H9 (cell line): ENCODE data around the gene COQ7. TPM values are rescaled to one million over a fixed set of nuclear protein-coding genes. Genes with fewer than 3 reads are reported as not detected.

Experiments used
- DNase-seq: peaks from one replicate; pipeline ENCODE4 v3.0.0-alpha.2; 2017
- H2AFZ ChIP-seq: one replicate; pipeline ENCODE4 v1.6.1; 2013; ENCODE audit warnings: mild to moderate bottlenecking, low read length, control low read depth, moderate library complexity
- H2AK5ac ChIP-seq: 2 replicates; pipeline ENCODE4 v1.6.1; 2013; ENCODE audit warnings: low read length, control low read depth, mixed read lengths; ENCODE audit not compliant: insufficient read length
- H2BK120ac ChIP-seq: one replicate; pipeline ENCODE4 v1.6.1; 2013; ENCODE audit warnings: low read depth, mild to moderate bottlenecking, low read length, control low read depth, inconsistent platforms; ENCODE audit not compliant: poor library complexity, severe bottlenecking
- H2BK12ac ChIP-seq: 2 replicates; pipeline ENCODE4 v1.6.1; 2013; ENCODE audit warnings: low read length, control low read depth, mixed read lengths, low read depth; ENCODE audit not compliant: insufficient read length
- H2BK15ac ChIP-seq: 2 replicates; pipeline ENCODE4 v1.6.1; 2013; ENCODE audit warnings: low read depth, low read length, control low read depth
- H2BK20ac ChIP-seq: one replicate; pipeline ENCODE4 v1.6.1; 2013; ENCODE audit warnings: low read depth, mild to moderate bottlenecking, low read length, control low read depth, inconsistent platforms; ENCODE audit not compliant: poor library complexity, severe bottlenecking
- H2BK5ac ChIP-seq: 2 replicates; pipeline ENCODE4 v1.6.1; 2013; ENCODE audit warnings: low read length, control low read depth, mixed read lengths; ENCODE audit not compliant: insufficient read length
- H3K14ac ChIP-seq: 2 replicates; pipeline ENCODE4 v1.6.1; 2013; ENCODE audit warnings: low read length, control low read depth; ENCODE audit not compliant: insufficient read depth
- H3K18ac ChIP-seq: 2 replicates; pipeline ENCODE4 v1.6.1; 2013; ENCODE audit warnings: low read depth, mild to moderate bottlenecking, mixed read lengths, low read length, control low read depth; ENCODE audit not compliant: insufficient read length
- H3K23ac ChIP-seq: 2 replicates; pipeline ENCODE4 v1.6.1; 2013; ENCODE audit warnings: low read length, control low read depth, mixed read lengths, low read depth; ENCODE audit not compliant: insufficient read length
- H3K23me2 ChIP-seq: 2 replicates; pipeline ENCODE4 v1.6.1; 2013; ENCODE audit warnings: low read depth, mild to moderate bottlenecking, mixed read lengths, low read length, control low read depth; ENCODE audit not compliant: insufficient read length, poor library complexity, severe bottlenecking
- H3K27ac ChIP-seq: 2 replicates; pipeline ENCODE4 v1.5.1; 2013; ENCODE audit warnings: low read length, control low read depth, mixed read lengths, low read depth; ENCODE audit not compliant: insufficient read length
- H3K27me3 ChIP-seq: 2 replicates; pipeline ENCODE4 v1.6.1; 2013; ENCODE audit warnings: low read length, control low read depth, inconsistent platforms; ENCODE audit not compliant: insufficient read depth
- H3K4ac ChIP-seq: 2 replicates; pipeline ENCODE4 v1.6.1; 2013; ENCODE audit warnings: low read depth, mild to moderate bottlenecking, control low read depth, inconsistent platforms, low read length, moderate library complexity
- H3K4me1 ChIP-seq: 2 replicates; pipeline ENCODE4 v1.6.1; 2013; ENCODE audit warnings: low read length, control low read depth, inconsistent platforms; ENCODE audit not compliant: insufficient read depth
- H3K4me2 ChIP-seq: 2 replicates; pipeline ENCODE4 v1.6.1; 2013; ENCODE audit warnings: low read length, control low read depth, mixed read lengths; ENCODE audit not compliant: insufficient read length, insufficient read depth
- H3K56ac ChIP-seq: 2 replicates; pipeline ENCODE4 v1.6.1; 2013; ENCODE audit warnings: low read depth, mild to moderate bottlenecking, mixed read lengths, low read length, control low read depth; ENCODE audit not compliant: insufficient read length
- H3K79me1 ChIP-seq: 2 replicates; pipeline ENCODE4 v1.6.1; 2013; ENCODE audit warnings: low read depth, mild to moderate bottlenecking, moderate library complexity, low read length, control low read depth, inconsistent platforms; ENCODE audit not compliant: insufficient read depth, poor library complexity, severe bottlenecking
- H3K79me2 ChIP-seq: 2 replicates; pipeline ENCODE4 v1.6.1; 2013; ENCODE audit warnings: low read length, control low read depth, inconsistent platforms; ENCODE audit not compliant: insufficient read depth
- H3K9ac ChIP-seq: 2 replicates; pipeline ENCODE4 v1.6.1; 2013; ENCODE audit warnings: low read length, control low read depth, mixed read lengths; ENCODE audit not compliant: insufficient read length; ENCODE audit errors: extremely low read depth
- H3K9me3 ChIP-seq: one replicate; pipeline ENCODE4 v1.6.1; 2013; ENCODE audit warnings: low read depth, low read length, inconsistent platforms; ENCODE audit not compliant: control insufficient read depth
- H3T11ph ChIP-seq: one replicate; pipeline ENCODE4 v1.6.1; 2013; ENCODE audit warnings: mild to moderate bottlenecking, low read length, control low read depth, inconsistent platforms
- H4K20me1 ChIP-seq: one replicate; pipeline ENCODE4 v1.6.1; 2013; ENCODE audit not compliant: control insufficient read depth, insufficient read length, insufficient read depth
- H4K5ac ChIP-seq: 2 replicates; pipeline ENCODE4 v1.6.1; 2013; ENCODE audit warnings: low read depth, mild to moderate bottlenecking, mixed read lengths, low read length, control low read depth; ENCODE audit not compliant: insufficient read length
- H4K8ac ChIP-seq: replicated peaks from 2 replicates; pipeline ENCODE4 v1.6.1; 2013; ENCODE audit warnings: low read length, control low read depth, mixed read lengths, low read depth; ENCODE audit not compliant: insufficient read length
- H4K91ac ChIP-seq: 2 replicates; pipeline ENCODE4 v1.6.1; 2013; ENCODE audit warnings: low read depth, mild to moderate bottlenecking, moderate library complexity, mixed read lengths, low read length, control low read depth; ENCODE audit not compliant: insufficient read length
- H3K27ac Mint-ChIP-seq, 3 experiments: 2 replicates in 2 of 3; 3 replicates in 1 of 3; pipeline ENCODE4 v1.8.0; 2020 to 2021; ENCODE audit warnings: mixed read lengths in 3 of 3, mild to moderate bottlenecking in 1 of 3, moderate library complexity in 1 of 3
- H3K27me3 Mint-ChIP-seq: 2 replicates; pipeline ENCODE4 v1.8.0; 2021; ENCODE audit warnings: low read depth, mild to moderate bottlenecking, moderate library complexity, mixed read lengths
- H3K36me3 Mint-ChIP-seq, 3 experiments: 2 replicates in 2 of 3; 3 replicates in 1 of 3; pipeline ENCODE4 v1.8.0; 2020 to 2021; ENCODE audit warnings: low read depth in 3 of 3, mixed read lengths in 3 of 3; ENCODE audit not compliant: insufficient read depth in 1 of 3
- H3K4me1 Mint-ChIP-seq, 2 experiments: 2 replicates each; pipeline ENCODE4 v1.8.0; 2020; ENCODE audit warnings: mixed read lengths in 2 of 2
- H3K4me3 Mint-ChIP-seq, 2 experiments: 2 replicates in 1 of 2; 3 replicates in 1 of 2; pipeline ENCODE4 v1.8.0; 2020 to 2021; ENCODE audit warnings: mild to moderate bottlenecking in 2 of 2, mixed read lengths in 2 of 2, moderate library complexity in 1 of 2
- H3K9me3 Mint-ChIP-seq, 2 experiments: 2 replicates in 1 of 2; 3 replicates in 1 of 2; pipeline ENCODE4 v1.8.0; 2020; ENCODE audit warnings: mild to moderate bottlenecking in 2 of 2, mixed read lengths in 2 of 2, moderate library complexity in 1 of 2
- WGBS: extraction: QIAGEN DNeasy Blood & Tissue Kit; methylation state at CpG from one replicate; pipeline ENCODE4 v1.1.7; 2013; ENCODE audit warnings: missing lambda C conversion rate, low lambda C conversion rate, mixed read lengths; ENCODE audit not compliant: insufficient read length; ENCODE audit errors: extremely low coverage; 5-methylcytosine and 5-hydroxymethylcytosine counted together
- total RNA-seq: library from RNA; stranded (reverse); gene quantifications from 2 replicates; pipeline ENCODE4 v1.2.1, GENCODE V29; 2021
- TF ChIP-seq, protein P1 (sequence below): fragments of 200-600 bp; sonication (generic); conservative IDR thresholded peaks from 3 replicates; pipeline ENCODE4 v1.8.0; 2021; ENCODE audit warnings: antibody characterized with exemption, mild to moderate bottlenecking

Gene COQ7
- total RNA-seq, 1 experiment from 2014 or later, result 29.6 TPM

- Histone ChIP-seq H3K9ac (no peak overlapping the region), H2BK5ac (no peak overlapping the region), H3T11ph (no peak overlapping the region), H4K91ac (no peak overlapping the region), H3K27ac (no peak overlapping the region), H3K18ac (no peak overlapping the region), H3K4me2 (no peak overlapping the region), H4K8ac (no peak overlapping the region), H3K79me1 (no peaks in the 10 kb centered on the region), H2AFZ (no peak overlapping the region), H3K27me3 (no peaks in the 10 kb centered on the region), H3K23ac (no peak overlapping the region), H4K20me1 (no peaks in the 10 kb centered on the region), H2BK20ac (no peak overlapping the region), H3K56ac (no peak overlapping the region), H3K4ac (no peak overlapping the region), H2BK15ac (no peak overlapping the region), H4K5ac (no peak overlapping the region), H3K9me3 (peaks cover 7% of the 10 kb centered on the region), H2BK120ac (no peak overlapping the region), H3K23me2 (peaks cover 3% of the 10 kb centered on the region), H2AK5ac (no peak overlapping the region), H3K14ac (no peak overlapping the region), H3K4me1 (no peaks in the 10 kb centered on the region), H3K79me2 (no peaks in the 10 kb centered on the region), H2BK12ac (no peak overlapping the region)
- H3K27ac Mint-ChIP-seq, result no peak overlapping the region; a peak in 1 of 7 replicates
- WGBS, result no CpG with 5 or more reads among the region's 7 CpGs
- peaks cover 15 to 17% of the 10 kb centered on the region in 2 experiments for H3K4me1 Mint-ChIP-seq
- peaks cover 3% of the 10 kb centered on the region; the same call in 1 of the 2 replicates for H3K27me3 Mint-ChIP-seq
- TF ChIP-seq, protein P1, sequence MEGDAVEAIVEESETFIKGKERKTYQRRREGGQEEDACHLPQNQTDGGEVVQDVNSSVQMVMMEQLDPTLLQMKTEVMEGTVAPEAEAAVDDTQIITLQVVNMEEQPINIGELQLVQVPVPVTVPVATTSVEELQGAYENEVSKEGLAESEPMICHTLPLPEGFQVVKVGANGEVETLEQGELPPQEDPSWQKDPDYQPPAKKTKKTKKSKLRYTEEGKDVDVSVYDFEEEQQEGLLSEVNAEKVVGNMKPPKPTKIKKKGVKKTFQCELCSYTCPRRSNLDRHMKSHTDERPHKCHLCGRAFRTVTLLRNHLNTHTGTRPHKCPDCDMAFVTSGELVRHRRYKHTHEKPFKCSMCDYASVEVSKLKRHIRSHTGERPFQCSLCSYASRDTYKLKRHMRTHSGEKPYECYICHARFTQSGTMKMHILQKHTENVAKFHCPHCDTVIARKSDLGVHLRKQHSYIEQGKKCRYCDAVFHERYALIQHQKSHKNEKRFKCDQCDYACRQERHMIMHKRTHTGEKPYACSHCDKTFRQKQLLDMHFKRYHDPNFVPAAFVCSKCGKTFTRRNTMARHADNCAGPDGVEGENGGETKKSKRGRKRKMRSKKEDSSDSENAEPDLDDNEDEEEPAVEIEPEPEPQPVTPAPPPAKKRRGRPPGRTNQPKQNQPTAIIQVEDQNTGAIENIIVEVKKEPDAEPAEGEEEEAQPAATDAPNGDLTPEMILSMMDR, result no peak
- peak overlapping the region in 1 of 2 experiments; percentile 25; a peak in 1 of 5 replicates for H3K4me3 Mint-ChIP-seq
- H3K36me3 Mint-ChIP-seq, result no peaks in the 10 kb centered on the region
- peaks cover 7% of the 10 kb centered on the region in 2 experiments; a peak in 3 of 5 replicates for H3K9me3 Mint-ChIP-seq
- no peak for DNase-seq
Observed at GRCh38 chr16:19128454-19129200, 61.2 kb downstream of the COQ7 start.

Other genes starting within 250 kb of the COQ7 start
- 75.7 and 96.4 TPM in 2 replicates for gene SMG1, start 141.2 kb upstream of the COQ7 start, total RNA-seq
- 4.3 and 4.8 TPM in 2 replicates for gene TMC7, start 83.7 kb upstream of the COQ7 start, total RNA-seq
- 8.8 and 9.1 TPM in 2 replicates for gene ITPRIPL2, start 46.4 kb downstream of the COQ7 start, total RNA-seq
- gene SYT17, start 100.6 kb downstream of the COQ7 start, total RNA-seq, result 2.6 and 3.0 TPM in 2 replicates
- 0.20 TPM in 1 of 2 replicates, not detected in the other for gene CLEC19A, start 218.1 kb downstream of the COQ7 start, total RNA-seq